ENCODE results near the gene CRYGN. TPM values are rescaled to one million over a fixed set of nuclear protein-coding genes. Genes with fewer than 3 reads are reported as not detected.

Gene CRYGN
- total and polyA plus RNA-seq, 2 of the 13 experiments (the other 11 are each of a cell fraction or from before 2014, with no cell fraction given), result 0.11 TPM; not detected in 1

DNA sequence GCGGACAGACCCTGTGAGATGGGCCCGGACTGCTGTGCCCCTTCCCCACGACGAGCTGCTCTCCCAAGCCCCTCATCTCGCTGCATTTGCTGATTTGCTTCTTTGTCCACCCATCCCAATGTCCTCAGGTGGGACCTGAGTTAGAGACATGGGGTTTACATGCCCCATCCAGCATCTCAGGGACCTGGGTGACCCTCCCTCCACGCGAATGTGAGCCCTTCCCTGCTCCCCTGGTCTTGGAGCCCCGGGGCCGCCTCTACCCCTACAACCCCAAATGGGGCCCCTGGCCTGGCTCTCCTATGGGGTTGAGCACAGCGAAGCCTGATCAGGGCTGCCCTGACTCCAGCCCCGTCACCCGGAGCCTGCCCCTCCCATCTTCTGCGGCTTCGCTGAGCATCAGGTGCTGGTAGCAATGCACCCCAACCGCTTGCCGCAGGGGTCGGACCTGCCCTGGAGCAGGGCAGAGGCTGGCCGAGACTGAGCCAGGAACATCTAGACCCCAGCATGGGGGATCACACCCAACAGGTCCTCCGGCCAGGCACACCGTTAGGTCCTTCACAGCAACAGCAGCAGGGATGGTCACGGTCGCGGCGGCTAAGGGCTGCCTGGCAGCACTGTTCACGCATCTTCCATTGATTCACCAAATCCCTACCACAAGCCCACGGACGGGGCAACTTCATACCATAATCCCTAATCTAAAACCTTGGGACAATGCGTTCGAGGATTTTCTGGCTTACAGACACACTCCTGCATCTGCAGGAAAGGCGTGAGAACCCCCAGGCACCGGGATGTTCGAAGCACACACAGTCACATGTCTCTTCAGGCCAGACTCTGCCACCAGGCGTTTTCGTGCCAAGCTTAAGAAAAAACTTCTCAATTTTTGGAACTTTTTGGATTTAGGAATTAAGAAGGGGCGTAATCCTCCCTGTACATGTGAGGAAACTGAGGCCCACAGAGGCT lies 45.6 kb downstream of the CRYGN start (continued):
- TF ChIP-seq STAT6 (CRISPR knock-in tag; IDR thresholded peaks at IDR 0.05; ENCODE audit: borderline replicate concordance) (no peak), ATAD3A (CRISPR knock-in tag; IDR thresholded peaks at IDR 0.05) (no peak), ZNF34 (CRISPR knock-in tag; IDR thresholded peaks at IDR 0.05; ENCODE audit: borderline replicate concordance) (no peak)
- TF ChIP-seq, protein P1, sequence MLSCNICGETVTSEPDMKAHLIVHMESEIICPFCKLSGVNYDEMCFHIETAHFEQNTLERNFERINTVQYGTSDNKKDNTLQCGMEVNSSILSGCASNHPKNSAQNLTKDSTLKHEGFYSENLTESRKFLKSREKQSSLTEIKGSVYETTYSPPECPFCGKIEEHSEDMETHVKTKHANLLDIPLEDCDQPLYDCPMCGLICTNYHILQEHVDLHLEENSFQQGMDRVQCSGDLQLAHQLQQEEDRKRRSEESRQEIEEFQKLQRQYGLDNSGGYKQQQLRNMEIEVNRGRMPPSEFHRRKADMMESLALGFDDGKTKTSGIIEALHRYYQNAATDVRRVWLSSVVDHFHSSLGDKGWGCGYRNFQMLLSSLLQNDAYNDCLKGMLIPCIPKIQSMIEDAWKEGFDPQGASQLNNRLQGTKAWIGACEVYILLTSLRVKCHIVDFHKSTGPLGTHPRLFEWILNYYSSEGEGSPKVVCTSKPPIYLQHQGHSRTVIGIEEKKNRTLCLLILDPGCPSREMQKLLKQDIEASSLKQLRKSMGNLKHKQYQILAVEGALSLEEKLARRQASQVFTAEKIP (CRISPR knock-in tag; IDR thresholded peaks at IDR 0.05; ENCODE audit: borderline replicate concordance), result no peak
